SHP77 treated with DMSO at 0.1 percent for 48 hours (cell line): ENCODE results near the gene MOCS1.
"Not testable (repeated sequence)": the region's sequence is repeated elsewhere in the genome, so short reads cannot be mapped to it uniquely, and the experiment has no call there.

Experiments used
- DNase-seq: peaks from one replicate; lab custom pipeline; 2025; lab: John Stamatoyannopoulos, UW

The MOCS1 gene

GRCh38 chr6:39934131-39934757, at the start of gene MOCS1:
Gene MOCS1 (minus strand): TSS chr6:39934462. CDS start chr6:39934417, 45 bp downstream.
- DNase-seq = no peak

GRCh38 chr6:39984051-39984450, 49.8 kb upstream of the MOCS1 start:
- no peak for DNase-seq

- DNase-seq = no peak
Observed at GRCh38 chr6:39983193-39983592, 48.9 kb upstream of the MOCS1 start.

- no peak for DNase-seq
Observed at GRCh38 chr6:39982720-39983119, 48.5 kb upstream of the MOCS1 start.

GRCh38 chr6:39980839-39981580, 46.7 kb upstream of the MOCS1 start:
- peak; percentile 13 for DNase-seq

- no peak for DNase-seq
Observed at GRCh38 chr6:39979461-39980328, 45.4 kb upstream of the MOCS1 start.

- DNase-seq = no peak
Observed at GRCh38 chr6:39978240-39978639, 44.0 kb upstream of the MOCS1 start.

- no peak for DNase-seq
Observed at GRCh38 chr6:39973661-39974060, 39.4 kb upstream of the MOCS1 start.

- DNase-seq = not testable (repeated sequence)
Observed at GRCh38 chr6:39972717-39973116, 38.5 kb upstream of the MOCS1 start.

GRCh38 chr6:39971131-39971530, 36.9 kb upstream of the MOCS1 start:
- not testable (repeated sequence) for DNase-seq

GRCh38 chr6:39965751-39966150, 31.5 kb upstream of the MOCS1 start:
- DNase-seq = no peak

- DNase-seq = no peak
Observed at GRCh38 chr6:39964530-39964929, 30.3 kb upstream of the MOCS1 start.

GRCh38 chr6:39964094-39964493, 29.8 kb upstream of the MOCS1 start:
- no peak for DNase-seq

- no peak for DNase-seq
Observed at GRCh38 chr6:39962831-39963230, 28.6 kb upstream of the MOCS1 start.

GRCh38 chr6:39961178-39961577, 26.9 kb upstream of the MOCS1 start:
- no peak for DNase-seq

- no peak for DNase-seq
Observed at GRCh38 chr6:39958947-39959346, 24.7 kb upstream of the MOCS1 start.

- no peak for DNase-seq
Observed at GRCh38 chr6:39956936-39957335, 22.7 kb upstream of the MOCS1 start.

GRCh38 chr6:39953076-39953618, 18.9 kb upstream of the MOCS1 start:
- DNase-seq = no peak

- DNase-seq = no peak
Observed at GRCh38 chr6:39952167-39952566, 17.9 kb upstream of the MOCS1 start.

GRCh38 chr6:39951716-39952115, 17.5 kb upstream of the MOCS1 start:
- no peak for DNase-seq

- no peak for DNase-seq
Observed at GRCh38 chr6:39951191-39951590, 16.9 kb upstream of the MOCS1 start.

GRCh38 chr6:39950125-39950720, 16.0 kb upstream of the MOCS1 start:
- no peak for DNase-seq
